CD4-positive, CD25-positive, alpha-beta regulatory T cell (primary cell): ENCODE measurements around the gene MRPL55. TPM values are rescaled to one million over a fixed set of nuclear protein-coding genes. Genes with fewer than 3 reads are reported as not detected.
A peak's percentile ranks its signal among the peaks of the same experiment; 100 is the strongest.

ENCODE experiments used
- ATAC-seq, 2 donors: fragments of 150-1000 bp; cut with Tn5 transposase; one replicate each; pipeline ENCODE4 v1.10.0; 2021; ENCODE audit warnings: low read depth in 2 of 2, moderate number of reproducible peaks in 2 of 2, moderate library complexity in 1 of 2
- DNase-seq, 3 donors: peaks; one replicate each; pipeline versions ENCODE4 v3.0.0 to v3.0.0-alpha.2; 2012 to 2022; ENCODE audit warnings: mixed read lengths in 1 of 3
- H3K27ac ChIP-seq: one replicate; pipeline ENCODE4 v1.7.0; 2013; ENCODE audit warnings: mild to moderate bottlenecking, low read length; ENCODE audit not compliant: insufficient read depth, poor library complexity, severe bottlenecking
- H3K27me3 ChIP-seq: one replicate; pipeline ENCODE4 v1.7.0; 2013; ENCODE audit warnings: low read length; ENCODE audit not compliant: control insufficient read depth, insufficient read depth
- H3K36me3 ChIP-seq: one replicate; pipeline ENCODE4 v1.7.0; 2013; ENCODE audit warnings: mild to moderate bottlenecking, low read length, moderate library complexity; ENCODE audit not compliant: control insufficient read depth, insufficient read depth
- H3K4me1 ChIP-seq: 2 replicates; pipeline ENCODE4 v1.7.0; 2013; ENCODE audit warnings: mild to moderate bottlenecking, low read length; ENCODE audit not compliant: insufficient read depth, control insufficient read depth, poor library complexity, severe bottlenecking
- H3K4me3 ChIP-seq: one replicate; pipeline ENCODE4 v1.7.0; 2013; ENCODE audit warnings: low read depth, mild to moderate bottlenecking, low read length, moderate library complexity
- H3K9me3 ChIP-seq, 2 experiments: 1 replicate in 1 of 2; 2 replicates in 1 of 2; pipeline ENCODE4 v1.7.0; 2013; ENCODE audit warnings: low read length in 2 of 2, mild to moderate bottlenecking in 1 of 2, moderate library complexity in 1 of 2; ENCODE audit not compliant: control insufficient read depth in 2 of 2
- H3K27ac Mint-ChIP-seq, 3 donors: one replicate each; pipeline ENCODE4 v1.8.0; 2020 to 2022; ENCODE audit warnings: mild to moderate bottlenecking in 3 of 3, mixed read lengths in 3 of 3, moderate library complexity in 2 of 3
- H3K27me3 Mint-ChIP-seq: one replicate; pipeline ENCODE4 v1.8.0; 2022; ENCODE audit warnings: mild to moderate bottlenecking, mixed read lengths
- H3K36me3 Mint-ChIP-seq: one replicate; pipeline ENCODE4 v1.8.0; 2020; ENCODE audit warnings: mixed read lengths
- H3K4me1 Mint-ChIP-seq, 4 donors: one replicate each; pipeline ENCODE4 v1.8.0; 2020 to 2022; ENCODE audit warnings: mixed read lengths in 4 of 4, mild to moderate bottlenecking in 1 of 4
- H3K4me3 Mint-ChIP-seq, 4 donors: one replicate each; pipeline ENCODE4 v1.8.0; 2020 to 2022; ENCODE audit warnings: mild to moderate bottlenecking in 4 of 4, mixed read lengths in 4 of 4, moderate library complexity in 3 of 4
- H3K9me3 Mint-ChIP-seq, 7 donors: one replicate each; pipeline ENCODE4 v1.8.0; 2020 to 2022; ENCODE audit warnings: mixed read lengths in 7 of 7, mild to moderate bottlenecking in 3 of 7, moderate library complexity in 2 of 7
- polyA plus RNA-seq, 4 donors: library from polyadenylated mRNA; unstranded; fragments of 300-500 nt; fragmentation: Illumina TruSeq; gene quantifications; one replicate each; pipeline ENCODE4 v1.2.3, GENCODE V29; 2021
- total RNA-seq: library from RNA; stranded (reverse); gene quantifications from one replicate; pipeline ENCODE4 v1.2.3, GENCODE V29; 2022

The MRPL55 gene
- total RNA-seq = 62.5 TPM
- polyA plus RNA-seq = 100 to 1,000 TPM; 126 to 163 (median 143) TPM

DNA sequence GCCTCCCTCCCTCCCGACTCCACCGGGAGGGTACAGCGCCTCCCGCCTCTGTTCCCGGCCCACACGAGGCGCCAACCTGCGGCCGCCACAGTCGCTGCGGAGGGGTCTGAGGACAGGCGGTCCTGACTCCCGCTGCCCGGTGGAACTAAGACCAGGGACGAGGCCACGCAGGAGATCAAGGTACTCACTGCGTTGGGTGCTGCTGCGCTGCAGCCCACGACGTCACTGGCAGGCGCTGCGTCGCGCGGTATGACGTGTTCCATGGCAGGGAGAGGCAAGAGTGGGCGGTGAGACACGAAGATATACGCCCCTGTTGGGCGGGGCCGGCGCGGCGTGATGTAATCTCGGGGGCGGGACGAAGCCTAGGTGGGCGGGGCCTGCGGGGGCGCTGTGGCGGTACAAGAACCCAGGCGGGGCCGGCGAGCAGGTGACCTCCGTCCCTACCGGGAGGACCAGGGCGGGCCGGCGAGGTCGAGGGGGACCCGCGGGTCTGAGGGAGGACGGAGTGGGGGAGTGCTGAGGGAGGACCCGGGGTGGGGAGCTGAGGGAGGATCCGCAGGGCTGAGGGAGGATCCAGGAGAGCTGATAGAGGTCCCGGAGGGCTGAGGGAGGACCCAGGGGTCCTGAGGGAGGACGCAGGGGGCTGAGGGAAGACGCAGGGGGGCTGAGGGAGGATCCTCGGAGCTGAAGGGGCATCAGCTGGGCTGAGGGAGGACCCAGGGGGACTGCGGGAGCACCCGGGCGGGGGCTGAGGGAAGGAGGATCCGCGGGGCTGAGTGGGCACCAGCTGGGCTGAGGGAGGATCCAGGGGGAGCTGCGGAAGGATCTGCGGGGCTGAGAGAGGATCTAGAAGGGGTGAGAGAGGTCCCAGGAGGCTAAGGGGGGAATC lies at the start of gene MRPL55:
TSS of gene MRPL55 (minus strand) at position 227 of the 889 bp plus-strand sequence. CDS start 1,039 bp downstream, outside the sequence.
- Mint-ChIP-seq H3K9me3 (peaks cover 0 to 1% (median 0%) of the 10 kb centered on the region in 7 donors), H3K4me1 (peaks cover 0 to 43% (median 13%) of the 10 kb centered on the region in 4 donors)
- DNase-seq = peak; percentile 97 to 98 (median 98)

GRCh38 chr1:228158151-228159007 lies 49.3 kb upstream of the MRPL55 start:
- Histone ChIP-seq H3K36me3 (no peaks in the 10 kb centered on the region), H3K4me1 (peaks cover 20% of the 10 kb centered on the region), H3K9me3 (no peaks in the 10 kb centered on the region), H3K27ac (no peak overlapping the region), H3K27me3 (no peaks in the 10 kb centered on the region), H3K4me3 (no peak overlapping the region)
- H3K9me3 Mint-ChIP-seq = no peaks in the 10 kb centered on the region
- peaks cover 0 to 26% (median 0%) of the 10 kb centered on the region in 4 donors for H3K4me1 Mint-ChIP-seq
- no peak overlapping the region for H3K27ac Mint-ChIP-seq
- no peaks in the 10 kb centered on the region for H3K36me3 Mint-ChIP-seq
- no peaks in the 10 kb centered on the region for H3K27me3 Mint-ChIP-seq
- no peak for ATAC-seq
- no peak overlapping the region for H3K4me3 Mint-ChIP-seq
- no peak for DNase-seq

More for the DNA sequence above, at the start of gene MRPL55:
- Histone ChIP-seq H3K4me1 (peaks cover 20% of the 10 kb centered on the region), H3K9me3 (no peaks in the 10 kb centered on the region), H3K36me3 (peaks cover 14% of the 10 kb centered on the region), H3K4me3 (peak within 1 kb of the TSS; percentile 79), H3K27me3 (no peaks in the 10 kb centered on the region), H3K27ac (peak within 1 kb of the TSS; percentile 84)
- Mint-ChIP-seq H3K27me3 (no peaks in the 10 kb centered on the region), H3K4me3 (peak within 1 kb of the TSS; percentile 92 to 94 (median 92)), H3K27ac (peak within 1 kb of the TSS; percentile 92 to 97 (median 93)), H3K36me3 (peaks cover 8% of the 10 kb centered on the region)
- ATAC-seq = peak; percentile 95

DNA sequence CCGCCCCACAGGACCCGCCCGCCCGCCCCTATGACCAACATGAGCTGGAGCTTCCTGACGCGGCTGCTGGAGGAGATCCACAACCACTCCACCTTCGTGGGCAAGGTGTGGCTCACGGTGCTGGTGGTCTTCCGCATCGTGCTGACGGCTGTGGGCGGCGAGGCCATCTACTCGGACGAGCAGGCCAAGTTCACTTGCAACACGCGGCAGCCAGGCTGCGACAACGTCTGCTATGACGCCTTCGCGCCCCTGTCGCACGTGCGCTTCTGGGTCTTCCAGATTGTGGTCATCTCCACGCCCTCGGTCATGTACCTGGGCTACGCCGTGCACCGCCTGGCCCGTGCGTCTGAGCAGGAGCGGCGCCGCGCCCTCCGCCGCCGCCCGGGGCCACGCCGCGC lies 48.6 kb upstream of the MRPL55 start:
- DNase-seq = no peak
- H3K27ac Mint-ChIP-seq = no peak overlapping the region
- no peak overlapping the region for H3K4me3 ChIP-seq
- H3K4me1 ChIP-seq = peaks cover 17% of the 10 kb centered on the region
- H3K27me3 ChIP-seq = no peaks in the 10 kb centered on the region
- H3K27me3 Mint-ChIP-seq = no peaks in the 10 kb centered on the region
- H3K9me3 Mint-ChIP-seq = no peaks in the 10 kb centered on the region
- H3K4me1 Mint-ChIP-seq = peaks cover 0 to 26% (median 0%) of the 10 kb centered on the region in 4 donors
- H3K36me3 ChIP-seq = no peaks in the 10 kb centered on the region
- ATAC-seq = no peak
- no peaks in the 10 kb centered on the region for H3K9me3 ChIP-seq
- no peaks in the 10 kb centered on the region for H3K36me3 Mint-ChIP-seq
- H3K4me3 Mint-ChIP-seq = no peak overlapping the region
- no peak overlapping the region for H3K27ac ChIP-seq

- no peaks in the 10 kb centered on the region for H3K27me3 ChIP-seq
- ATAC-seq (peak in 1 of 2 donors; percentile 18), DNase-seq (peak in 1 of 3 donors; percentile 28)
- H3K27me3 Mint-ChIP-seq = no peaks in the 10 kb centered on the region
- H3K4me1 Mint-ChIP-seq = peaks cover 0 to 23% (median 0%) of the 10 kb centered on the region in 4 donors
- no peak overlapping the region for H3K4me3 ChIP-seq
- no peaks in the 10 kb centered on the region for H3K36me3 Mint-ChIP-seq
- peak overlapping the region in 1 of 3 donors; percentile 32 for H3K27ac Mint-ChIP-seq
- H3K9me3 ChIP-seq = no peaks in the 10 kb centered on the region
- peaks cover 11% of the 10 kb centered on the region for H3K4me1 ChIP-seq
- no peaks in the 10 kb centered on the region for H3K36me3 ChIP-seq
- H3K27ac ChIP-seq = no peak overlapping the region
- H3K4me3 Mint-ChIP-seq = peak overlapping the region in 2 of 4 donors; percentile 21 to 38
- no peaks in the 10 kb centered on the region for H3K9me3 Mint-ChIP-seq
Measured at GRCh38 chr1:228156941-228157728, 48.0 kb upstream of the MRPL55 start.

DNA sequence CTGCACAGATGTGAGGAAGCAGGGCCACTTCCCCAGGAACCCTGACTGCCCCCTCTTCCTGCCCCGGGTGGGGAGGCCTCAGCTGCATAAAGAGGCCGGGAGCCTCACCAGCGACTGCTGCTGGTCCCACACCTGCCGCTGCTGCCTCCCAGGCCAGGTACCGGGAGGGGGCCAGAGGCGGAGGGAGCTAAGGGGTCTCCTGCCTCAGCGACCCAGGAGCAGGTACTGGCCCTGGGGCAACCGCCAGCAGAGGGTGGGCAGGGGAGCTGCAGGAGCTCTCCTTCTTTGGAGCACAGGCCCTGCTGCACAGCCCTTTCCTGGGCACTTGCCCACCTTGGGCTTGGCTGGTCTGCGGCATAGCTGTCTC lies 47.4 kb upstream of the MRPL55 start:
- H3K27ac Mint-ChIP-seq = no peak overlapping the region
- no peak overlapping the region for H3K27ac ChIP-seq
- no peak for ATAC-seq
- peaks cover 0 to 16% (median 0%) of the 10 kb centered on the region in 4 donors for H3K4me1 Mint-ChIP-seq
- no peak overlapping the region for H3K4me3 Mint-ChIP-seq
- H3K4me3 ChIP-seq = no peak overlapping the region
- H3K27me3 Mint-ChIP-seq = no peaks in the 10 kb centered on the region
- no peaks in the 10 kb centered on the region for H3K9me3 Mint-ChIP-seq
- peaks cover 10% of the 10 kb centered on the region for H3K4me1 ChIP-seq
- no peaks in the 10 kb centered on the region for H3K36me3 Mint-ChIP-seq
- H3K9me3 ChIP-seq = no peaks in the 10 kb centered on the region
- H3K36me3 ChIP-seq = no peaks in the 10 kb centered on the region
- no peak for DNase-seq
- H3K27me3 ChIP-seq = no peaks in the 10 kb centered on the region

- Mint-ChIP-seq H3K9me3 (no peaks in the 10 kb centered on the region), H3K4me3 (no peak overlapping the region), H3K4me1 (peaks cover 0 to 16% (median 1%) of the 10 kb centered on the region in 4 donors), H3K27ac (no peak overlapping the region), H3K36me3 (no peaks in the 10 kb centered on the region), H3K27me3 (no peaks in the 10 kb centered on the region)
- Histone ChIP-seq H3K27me3 (no peaks in the 10 kb centered on the region), H3K4me1 (peaks cover 10% of the 10 kb centered on the region), H3K27ac (no peak overlapping the region), H3K36me3 (no peaks in the 10 kb centered on the region), H3K9me3 (no peaks in the 10 kb centered on the region), H3K4me3 (no peak overlapping the region)
- ATAC-seq = no peak
- DNase-seq = no peak
Measured at GRCh38 chr1:228155596-228156514, 46.8 kb upstream of the MRPL55 start.
